HCT116 (cell line): ENCODE data around the gene RPGRIP1. TPM values are rescaled to one million over a fixed set of nuclear protein-coding genes. Genes with fewer than 3 reads are reported as not detected.

Experiments
- ATAC-seq: fragments of 200-7000 bp; cut with Tn5 transposase; 2 replicates; pipeline ENCODE4 v1.9.1; 2020; ENCODE audit warnings: mild to moderate bottlenecking, moderate library complexity
- Bru-seq: library from RNA; stranded (reverse); fragments of 400-500 nt; gene quantifications from one replicate; lab custom pipeline; 2021; lab: Mats Ljungman, UMichigan
- BruChase-seq, 2 experiments: library from RNA; stranded (reverse); fragments of 400-500 nt; gene quantifications; one replicate each; lab custom pipeline; 2021; lab: Mats Ljungman, UMichigan
- BruUV-seq: library from RNA; stranded (reverse); fragments of 400-500 nt; replicated peaks from 2 replicates; lab custom pipeline; 2021; lab: Mats Ljungman, UMichigan
- CTCF ChIA-PET: fragments of 300-600 bp; sonication (Branson Sonifier 250); formaldehyde crosslinking; loops from one replicate; lab custom pipeline; 2021; ENCODE audit warnings: antibody characterized with exemption; lab: Charles Lee
- POLR2A ChIA-PET: fragments of 300-600, 350-600 bp; sonication (Branson Sonifier 250); formaldehyde crosslinking; loops from one replicate; lab custom pipeline; 2021; ENCODE audit warnings: antibody characterized with exemption; lab: Charles Lee
- RAD21 ChIA-PET, 2 experiments: fragments of 300-600 bp; sonication (Branson Sonifier 250); formaldehyde crosslinking; loops; one replicate each; lab custom pipeline; 2023; ENCODE audit warnings: low total read pairs in 2 of 2; ENCODE audit not compliant: uncharacterized antibody in 2 of 2, unreplicated experiment in 2 of 2, low non-redundant PET in 1 of 2; lab: Charles Lee
- DNase-seq: peaks from one replicate; pipeline ENCODE4 v3.0.0-alpha.2; 2010; ENCODE audit warnings: low read depth, low spot score
- H2AFZ ChIP-seq: fragments of 200-600 bp; shearing (Covaris generic), sonication (generic); 2 replicates; pipeline ENCODE4 v1.6.1; 2017; ENCODE audit warnings: low read depth, mixed run types, mixed read lengths, antibody characterized with exemption, low read length; ENCODE audit not compliant: poor library complexity, severe bottlenecking
- H3K27ac ChIP-seq: 2 replicates; pipeline ENCODE4 v1.5.1; 2012; ENCODE audit warnings: low read depth, low read length
- H3K27me3 ChIP-seq: fragments of 200-600 bp; sonication (generic); 2 replicates; pipeline ENCODE4 v1.6.1; 2016; ENCODE audit warnings: mixed run types, low read length, mixed read lengths; ENCODE audit not compliant: insufficient read depth
- H3K36me3 ChIP-seq, 2 experiments: fragments of 200-500 bp in 1 of 2; fragments of 200-600 bp in 1 of 2; sonication (Bioruptor generic) in 1 of 2; sonication (generic) in 1 of 2; 2 replicates each; pipeline versions ENCODE4 v1.5.1 to v1.6.1; 2014 to 2016; ENCODE audit warnings: low read length in 2 of 2, inconsistent platforms in 1 of 2, mixed read lengths in 1 of 2, mixed run types in 1 of 2; ENCODE audit not compliant: insufficient read depth in 2 of 2, control insufficient read depth in 1 of 2
- H3K4me1 ChIP-seq, 2 experiments: fragments of 200-600 bp in 1 of 2; sonication (generic) in 1 of 2; 2 replicates each; pipeline versions ENCODE4 v1.5.1 to v1.6.1; 2012 to 2017; ENCODE audit warnings: low read length in 2 of 2, inconsistent platforms in 1 of 2, mild to moderate bottlenecking in 1 of 2, mixed read lengths in 1 of 2, mixed run types in 1 of 2, moderate library complexity in 1 of 2; ENCODE audit not compliant: insufficient read depth in 2 of 2, control insufficient read depth in 1 of 2
- H3K4me2 ChIP-seq: fragments of 200-600 bp; sonication (generic); 2 replicates; pipeline ENCODE4 v1.6.1; 2017; ENCODE audit warnings: mixed run types, low read length, mixed read lengths
- H3K4me3 ChIP-seq, 2 experiments: fragments of 200-600 bp in 1 of 2; sonication (generic) in 1 of 2; replicated peaks in 1 of 2; 2 replicates each; pipeline ENCODE4 v1.5.1; 2011 to 2016; ENCODE audit warnings: low read length in 2 of 2, control low read depth in 1 of 2, low read depth in 1 of 2, mild to moderate bottlenecking in 1 of 2, mixed read lengths in 1 of 2, mixed run types in 1 of 2
- H3K79me2 ChIP-seq: fragments of 200-600 bp; sonication (generic); 2 replicates; pipeline ENCODE4 v1.6.1; 2017; ENCODE audit warnings: mild to moderate bottlenecking, mixed run types, low read length, moderate library complexity, mixed read lengths; ENCODE audit not compliant: insufficient read depth
- H3K9ac ChIP-seq: fragments of 200-600 bp; sonication (generic); 2 replicates; pipeline ENCODE4 v1.6.1; 2016; ENCODE audit warnings: low read length, mixed read lengths
- H3K9me2 ChIP-seq: fragments of 200-600 bp; sonication (generic), shearing (Covaris generic); 2 replicates; pipeline ENCODE4 v1.6.1; 2017; ENCODE audit warnings: mixed run types, mild to moderate bottlenecking, moderate library complexity; ENCODE audit not compliant: insufficient read depth
- H3K9me3 ChIP-seq, 2 experiments: fragments of 200-500 bp in 1 of 2; fragments of 200-600 bp in 1 of 2; sonication (Bioruptor generic) in 1 of 2; sonication (generic) in 1 of 2; 2 replicates each; pipeline ENCODE4 v1.6.1; 2014 to 2017; ENCODE audit warnings: low read length in 2 of 2, mixed read lengths in 2 of 2, inconsistent platforms in 1 of 2, low read depth in 1 of 2, mild to moderate bottlenecking in 1 of 2, mixed run types in 1 of 2, moderate library complexity in 1 of 2; ENCODE audit not compliant: control insufficient read depth in 1 of 2, insufficient read depth in 1 of 2
- H4K20me1 ChIP-seq: fragments of 200-600 bp; sonication (generic), shearing (Covaris generic); 2 replicates; pipeline ENCODE4 v1.6.1; 2017; ENCODE audit warnings: mixed run types, mild to moderate bottlenecking, moderate library complexity; ENCODE audit not compliant: insufficient read depth
- ATF3 ChIP-seq: IDR thresholded peaks from 2 replicates; pipeline ENCODE4 v1.6.1; 2012
- CTCF ChIP-seq, 3 experiments: fragments of 200-600 bp in 1 of 3; sonication (generic) in 1 of 3; IDR thresholded peaks in 2 of 3; conservative IDR thresholded peaks in 1 of 3; 2 replicates each; pipeline ENCODE4 v1.5.1; 2012 to 2017; ENCODE audit warnings: low read depth in 2 of 3, low read length in 2 of 3, antibody characterized with exemption in 1 of 3, borderline replicate concordance in 1 of 3, control low read depth in 1 of 3, mild to moderate bottlenecking in 1 of 3, mixed read lengths in 1 of 3, mixed run types in 1 of 3, moderate library complexity in 1 of 3; ENCODE audit not compliant: insufficient read depth in 1 of 3
- EGR1 ChIP-seq: IDR thresholded peaks from 2 replicates; pipeline ENCODE4 v1.6.1; 2012; ENCODE audit warnings: low read depth
- ELF1 ChIP-seq: IDR thresholded peaks from 2 replicates; pipeline ENCODE4 v1.6.1; 2012; ENCODE audit warnings: low read depth, borderline replicate concordance
- FOSL1 ChIP-seq: IDR thresholded peaks from 2 replicates; pipeline ENCODE4 v1.6.1; 2012; ENCODE audit warnings: low read depth
- JUND ChIP-seq: IDR thresholded peaks from 2 replicates; pipeline ENCODE4 v1.6.1; 2012
- MAX ChIP-seq: IDR thresholded peaks from 2 replicates; pipeline ENCODE4 v1.6.1; 2012
- POLR2A ChIP-seq: IDR thresholded peaks from 2 replicates; pipeline ENCODE4 v1.7.0; 2011; ENCODE audit warnings: borderline replicate concordance; ENCODE audit not compliant: insufficient read depth, insufficient read length; ENCODE audit errors: extremely low read depth
- POLR2AphosphoS5 ChIP-seq: IDR thresholded peaks from 2 replicates; pipeline ENCODE4 v1.6.1; 2011; ENCODE audit warnings: mild to moderate bottlenecking, low read depth, low read length, moderate library complexity
- REST ChIP-seq: IDR thresholded peaks from 2 replicates; pipeline ENCODE4 v1.6.1; 2012; ENCODE audit warnings: low read depth
- SIN3A ChIP-seq: IDR thresholded peaks from 2 replicates; pipeline ENCODE4 v1.6.1; 2012; ENCODE audit warnings: low read depth
- SP1 ChIP-seq: IDR thresholded peaks from 2 replicates; pipeline ENCODE4 v1.6.1; 2012; ENCODE audit warnings: low read depth
- SRF ChIP-seq: IDR thresholded peaks from 2 replicates; pipeline ENCODE4 v1.6.1; 2012; ENCODE audit warnings: low read depth
- TCF7L2 ChIP-seq: IDR thresholded peaks from 2 replicates; pipeline ENCODE4 v1.7.0; 2011; ENCODE audit warnings: borderline replicate concordance, inconsistent platforms; ENCODE audit not compliant: insufficient read depth, insufficient read length; ENCODE audit errors: extremely low read depth
- YY1 ChIP-seq: IDR thresholded peaks from 2 replicates; pipeline ENCODE4 v1.6.1; 2011; ENCODE audit warnings: low read length, low read depth, moderate library complexity, mild to moderate bottlenecking; ENCODE audit not compliant: insufficient replicate concordance; ENCODE audit errors: extremely low read depth
- ZBTB33 ChIP-seq: IDR thresholded peaks from 2 replicates; pipeline ENCODE4 v1.6.1; 2011; ENCODE audit warnings: mild to moderate bottlenecking, low read length, moderate library complexity; ENCODE audit not compliant: insufficient replicate concordance; ENCODE audit errors: extremely low read depth
- ZNF274 ChIP-seq: fragments of 200-500 bp; sonication (Bioruptor generic); IDR thresholded peaks from 2 replicates; pipeline ENCODE4 v1.6.1; 2014; ENCODE audit warnings: mild to moderate bottlenecking, low read depth, low read length, inconsistent platforms
- intact Hi-C: fragments of 100-400 bp; cut with micrococcal nuclease; formaldehyde crosslinking; loops from 2 replicates; pipeline ENCODE4 v1.10.0; 2022
- long read RNA-seq: library from polyadenylated mRNA; unstranded; transcript quantifications from one replicate; pipeline ENCODE4 v2.0.0, GENCODE V29; 2021; ENCODE audit not compliant: unreplicated experiment
- polyA plus RNA-seq: library from polyadenylated mRNA; unstranded; fragments of >200 nt; gene quantifications from 2 replicates; pipeline ENCODE4 v1.2.1, GENCODE V29; 2012; ENCODE audit warnings: missing spikeins
- total RNA-seq: library from RNA; stranded (reverse); gene quantifications from one replicate; pipeline ENCODE4 v1.2.1, GENCODE V29; 2021; ENCODE audit not compliant: unreplicated experiment

The RPGRIP1 gene
- total RNA-seq: not detected
- not detected in 2 replicates for polyA plus RNA-seq
- percentile 5 among the genes with signal in this experiment for Bru-seq, nascent RNA
- percentile 2 among the genes with signal in this experiment for BruChase-seq, experiment 1, labeled RNA remaining after a 6-hour chase
- BruChase-seq, experiment 2, labeled RNA remaining after a 2-hour chase: percentile 5 among the genes with signal in this experiment
- long read RNA-seq: 0 reads

GRCh38 chr14:21279783-21280182 is at the start of gene RPGRIP1:
Gene RPGRIP1, plus strand, starts transcription at chr14:21280083. Its CDS starts 7,894 bp downstream, at chr14:21287977.
- no TSS peak for BruUV-seq
- Histone ChIP-seq H3K27ac (no peak within 1 kb of the TSS), H3K4me3 (no peak within 1 kb of the TSS), H2AFZ (peak within 1 kb of the TSS; percentile 35), H3K4me2 (peak within 1 kb of the TSS; percentile 19; the same call in 1 of the 2 replicates), H3K9me3 (no peaks in the 10 kb centered on the region), H3K9me2 (no peaks in the 10 kb centered on the region), H3K27me3 (no peaks in the 10 kb centered on the region), H3K36me3 (no peaks in the 10 kb centered on the region), H3K9ac (no peak within 1 kb of the TSS), H3K4me1 (peaks cover 0 to 14% of the 10 kb centered on the region in 2 experiments; a peak in 2 of 4 replicates), H4K20me1 (no peaks in the 10 kb centered on the region), H3K79me2 (no peaks in the 10 kb centered on the region)
- ChIA-PET RAD21 (no interaction called here), CTCF (no interaction called here), POLR2A (no interaction called here)
- TF ChIP-seq CTCF (IDR thresholded peaks at IDR 0.05 in 2 of 3, conservative IDR thresholded peaks at IDR 0.05 in 1 of 3; ENCODE audit: borderline replicate concordance in 1 of 3, insufficient read depth in 1 of 3, low read depth in 2 of 3, low read length in 2 of 3) (no peak), FOSL1 (no peak), SRF (no peak), ELF1 (no peak), ZBTB33 (no peak), TCF7L2 (no peak), SIN3A (no peak), MAX (no peak), POLR2AphosphoS5 (no peak), REST (no peak), POLR2A (no peak), ZNF274 (no peak), JUND (no peak), YY1 (no peak), SP1 (no peak), ATF3 (no peak), EGR1 (no peak)
- DNase-seq (no peak), ATAC-seq (no peak)
- intact Hi-C loops: no loop called here
